HepG2 (cell line): Measurements from ENCODE around the gene ASXL1. TPM values are rescaled to one million over a fixed set of nuclear protein-coding genes. Genes with fewer than 3 reads are reported as not detected.

Source experiments
- DMAP1 ChIP-seq: IDR thresholded peaks from 2 replicates; pipeline ENCODE4 v1.6.1; 2016
- FOSL2 ChIP-seq: sonication (generic); formaldehyde crosslinking; IDR thresholded peaks from 2 replicates; pipeline ENCODE4 v1.4.0; 2020; ENCODE audit warnings: missing genetic modification reagents
- FOXJ3 ChIP-seq: sonication (generic); formaldehyde crosslinking; IDR thresholded peaks from 2 replicates; pipeline ENCODE4 v1.4.0; 2020; ENCODE audit warnings: missing genetic modification reagents, mild to moderate bottlenecking, borderline replicate concordance
- HIC2 ChIP-seq: sonication (generic); formaldehyde crosslinking; IDR thresholded peaks from 2 replicates; pipeline ENCODE4 v1.9.0; 2022; ENCODE audit warnings: low read depth, missing genetic modification reagents
- HNF1A ChIP-seq, 2 experiments: sonication (generic) in 1 of 2; formaldehyde crosslinking in 1 of 2; IDR thresholded peaks; 2 replicates each; pipeline versions ENCODE4 v1.4.0 to v1.6.1; 2016 to 2020; ENCODE audit warnings: borderline replicate concordance in 1 of 2, low read depth in 1 of 2, mild to moderate bottlenecking in 1 of 2, missing genetic modification reagents in 1 of 2
- HOXA7 ChIP-seq: sonication (generic); formaldehyde crosslinking; IDR thresholded peaks from 2 replicates; pipeline ENCODE4 v1.8.1; 2022; ENCODE audit warnings: mild to moderate bottlenecking, missing genetic modification reagents, moderate library complexity
- KDM5B ChIP-seq: sonication (generic); formaldehyde crosslinking; IDR thresholded peaks from 2 replicates; pipeline ENCODE4 v1.4.0; 2020; ENCODE audit warnings: missing genetic modification reagents, mild to moderate bottlenecking, borderline replicate concordance
- PAXIP1 ChIP-seq: sonication (generic); formaldehyde crosslinking; conservative IDR thresholded peaks from 2 replicates; pipeline ENCODE4 v1.4.0; 2020; ENCODE audit warnings: mild to moderate bottlenecking, missing genetic modification reagents, moderate library complexity
- PRDM15 ChIP-seq: sonication (generic); formaldehyde crosslinking; IDR thresholded peaks from 2 replicates; pipeline ENCODE4 v1.4.0; 2020; ENCODE audit warnings: missing genetic modification reagents
- ZBTB3 ChIP-seq: sonication (generic); formaldehyde crosslinking; IDR thresholded peaks from 2 replicates; pipeline ENCODE4 v1.4.0; 2020; ENCODE audit warnings: low read depth, mild to moderate bottlenecking, moderate library complexity, missing genetic modification reagents, borderline replicate concordance
- ZNF263 ChIP-seq: sonication (generic); formaldehyde crosslinking; IDR thresholded peaks from 2 replicates; pipeline ENCODE4 v1.4.0; 2020; ENCODE audit warnings: missing genetic modification reagents
- ZNF292 ChIP-seq: sonication (generic); formaldehyde crosslinking; IDR thresholded peaks from 2 replicates; pipeline ENCODE4 v1.8.1; 2022; ENCODE audit warnings: mild to moderate bottlenecking, low read depth, missing genetic modification reagents, borderline replicate concordance
- ZNF678 ChIP-seq: sonication (generic); formaldehyde crosslinking; IDR thresholded peaks from 2 replicates; pipeline ENCODE4 v1.4.0; 2020; ENCODE audit warnings: mild to moderate bottlenecking, missing genetic modification reagents
- polyA plus RNA-seq, 8 experiments: library from polyadenylated mRNA; depleted of rRNA in 3 of 8; stranded (reverse) in 7 of 8; unstranded in 1 of 8; fragments of >200 nt; fragmentation: Illumina TruSeq in 4 of 8; extraction: Trizol in 4 of 8; gene quantifications; 2 replicates each; pipeline versions ENCODE4 v1.2.1 to v1.2.3, GENCODE V29; 2011 to 2016; ENCODE audit warnings: low read depth in 4 of 8, missing spikeins in 1 of 8, mixed read lengths in 1 of 8; ENCODE audit not compliant: insufficient read depth in 1 of 8
- total RNA-seq, 5 experiments: library from RNA; depleted of rRNA; stranded (reverse); fragments of >200 nt; fragmentation: Illumina TruSeq; extraction: Trizol; gene quantifications; 2 replicates each; pipeline ENCODE4 v1.2.3, GENCODE V29; 2016; ENCODE audit warnings: low read depth in 1 of 5

Gene ASXL1
- total and polyA plus RNA-seq, 2 of the 13 experiments (the other 11 are each of a cell fraction or from before 2014, with no cell fraction given), result 62.1 to 74.8 TPM

GRCh38 chr20:32473231-32474008 lies 115.3 kb downstream of the ASXL1 start (continued):
- TF ChIP-seq PRDM15 (peak; percentile 48; the same call in 1 of the 2 replicates), FOXJ3 (CRISPR knock-in tag) (peak; percentile 60; the same call in 1 of the 2 replicates), ZBTB3 (CRISPR knock-in tag) (no peak), HIC2 (0 out of 2 replicates have a peak, but pooled peaks have one; percentile 27), DMAP1 (peak; percentile 90), ZNF678 (CRISPR knock-in tag) (no peak), HOXA7 (CRISPR knock-in tag) (no peak), ZNF263 (peak; percentile 96), FOSL2 (peak; percentile 71), KDM5B (CRISPR knock-in tag) (peak; percentile 58; the same call in 1 of the 2 replicates), PAXIP1 (peak; percentile 99), HNF1A (IDR thresholded peaks at IDR 0.05; ENCODE audit: low read depth) (0 out of 2 replicates have a peak, but pooled peaks have one; percentile 37), HNF1A (CRISPR knock-in tag; IDR thresholded peaks at IDR 0.05; ENCODE audit: borderline replicate concordance) (no peak; the same call in 1 of the 2 replicates), ZNF292 (CRISPR knock-in tag) (peak; percentile 85)
